ENCODE data around the gene AGPAT4. TPM values are rescaled to one million over a fixed set of nuclear protein-coding genes. Genes with fewer than 3 reads are reported as not detected.

Gene AGPAT4
- total and polyA plus RNA-seq, 8 donors, result 12.4 to 19.4 (median 15.7) TPM

- ATAC-seq, result no peak
- Histone ChIP-seq H3K36me3 (no peaks in the 10 kb centered on the region), H3K27ac (no peak overlapping the region), H3K9me3 (peaks cover 0 to 7% of the 10 kb centered on the region in 2 donors), H3K27me3 (no peaks in the 10 kb centered on the region), H3K4me3 (no peak overlapping the region), H3K4me1 (peaks cover 0 to 6% of the 10 kb centered on the region in 2 donors)
- TF ChIP-seq CTCF (IDR thresholded peaks at IDR 0.05), result no peak
- intact Hi-C loops (cut with DNase I), result no loop called here
- no peak for DNase-seq
Observed at GRCh38 chr6:161211380-161212035, 62.4 kb downstream of the AGPAT4 start.

- Histone ChIP-seq H3K27me3 (no peaks in the 10 kb centered on the region), H3K9me3 (peaks cover 0 to 7% of the 10 kb centered on the region in 2 donors), H3K36me3 (no peaks in the 10 kb centered on the region), H3K4me3 (no peak overlapping the region), H3K4me1 (peaks cover 0 to 5% of the 10 kb centered on the region in 2 donors), H3K27ac (no peak overlapping the region)
- TF ChIP-seq CTCF (IDR thresholded peaks at IDR 0.05), result no peak
- intact Hi-C loops (cut with DNase I), result no loop called here
- DNase-seq, result no peak
- ATAC-seq, result no peak
Observed at GRCh38 chr6:161210857-161211256, 63.0 kb downstream of the AGPAT4 start.

- no peak for DNase-seq
- no peak for TF ChIP-seq CTCF (IDR thresholded peaks at IDR 0.05)
- intact Hi-C loops (cut with DNase I), result no loop called here
- H3K4me1 ChIP-seq, result no peaks in the 10 kb centered on the region
- H3K9me3 ChIP-seq, result peaks cover 0 to 7% of the 10 kb centered on the region in 2 donors
- H3K27me3 ChIP-seq, result no peaks in the 10 kb centered on the region
- no peak overlapping the region for H3K27ac ChIP-seq
- H3K4me3 ChIP-seq, result no peak overlapping the region
- ATAC-seq, result no peak
- no peaks in the 10 kb centered on the region for H3K36me3 ChIP-seq
Observed at GRCh38 chr6:161207200-161207599, 66.7 kb downstream of the AGPAT4 start.

GRCh38 chr6:161204866-161205557 lies 68.8 kb downstream of the AGPAT4 start:
- Histone ChIP-seq H3K27me3 (no peaks in the 10 kb centered on the region), H3K4me1 (peaks cover 0 to 7% of the 10 kb centered on the region in 2 donors), H3K27ac (no peak overlapping the region), H3K9me3 (no peaks in the 10 kb centered on the region), H3K4me3 (no peak overlapping the region), H3K36me3 (no peaks in the 10 kb centered on the region)
- intact Hi-C loops (cut with DNase I), result no loop called here
- no peak for ATAC-seq
- TF ChIP-seq CTCF (IDR thresholded peaks at IDR 0.05), result no peak
- no peak for DNase-seq

GRCh38 chr6:161200610-161201370 lies 73.1 kb downstream of the AGPAT4 start:
- DNase-seq, result no peak
- no peak overlapping the region for H3K27ac ChIP-seq
- H3K4me3 ChIP-seq, result no peak overlapping the region
- ATAC-seq, result no peak
- TF ChIP-seq CTCF (IDR thresholded peaks at IDR 0.05), result no peak
- H3K36me3 ChIP-seq, result no peaks in the 10 kb centered on the region
- intact Hi-C loops (cut with DNase I), result no loop called here
- no peaks in the 10 kb centered on the region for H3K27me3 ChIP-seq
- peaks cover 0 to 17% of the 10 kb centered on the region in 2 donors for H3K4me1 ChIP-seq
- H3K9me3 ChIP-seq, result no peaks in the 10 kb centered on the region

All from left lung (tissue), 10 donors.